ENCODE data around the gene SLC24A4. TPM values are rescaled to one million over a fixed set of nuclear protein-coding genes. Genes with fewer than 3 reads are reported as not detected.

The SLC24A4 gene
- total and polyA plus RNA-seq, 12 donors: 0.08 to 0.74 (median 0.24) TPM

- H3K36me3 ChIP-seq: no peaks in the 10 kb centered on the region
- H3K9me3 ChIP-seq: no peaks in the 10 kb centered on the region
- no peak overlapping the region for H3K27ac ChIP-seq
- no peak for ATAC-seq
- 63 to 64% methylated on average over 12 of the region's 12 CpGs for WGBS, 2 donors
- no peak for TF ChIP-seq CTCF (IDR thresholded peaks at IDR 0.05)
- intact Hi-C loops (cut with DNase I): no loop called here
- H3K4me3 ChIP-seq: no peak overlapping the region
- H3K27me3 ChIP-seq: peaks cover 0 to 17% (median 4%) of the 10 kb centered on the region in 7 donors
- DNase-seq: no peak
- peaks cover 0 to 18% (median 0%) of the 10 kb centered on the region in 9 donors for H3K4me1 ChIP-seq
Measured at GRCh38 chr14:92383805-92384204, 60.8 kb downstream of the SLC24A4 start.

- Histone ChIP-seq H3K4me3 (no peak overlapping the region), H3K27ac (no peak overlapping the region), H3K9me3 (no peaks in the 10 kb centered on the region), H3K27me3 (peaks cover 0 to 17% (median 4%) of the 10 kb centered on the region in 7 donors), H3K4me1 (peaks cover 0 to 18% (median 0%) of the 10 kb centered on the region in 9 donors), H3K36me3 (no peaks in the 10 kb centered on the region)
- ATAC-seq: no peak
- no peak for TF ChIP-seq CTCF (IDR thresholded peaks at IDR 0.05)
- intact Hi-C loops (cut with DNase I): no loop called here
- WGBS, 2 donors: 87 to 89% methylated on average over 5 of the region's 5 CpGs
- no peak for DNase-seq
Measured at GRCh38 chr14:92384461-92385133, 61.6 kb downstream of the SLC24A4 start.

- intact Hi-C loops (cut with DNase I): no loop called here
- 51 to 58% methylated on average over 11 of the region's 11 CpGs for WGBS, 2 donors
- ATAC-seq: no peak
Measured at GRCh38 chr14:92385561-92385960, 62.6 kb downstream of the SLC24A4 start.

GRCh38 chr14:92386165-92386564, 63.2 kb downstream of the SLC24A4 start:
- H3K4me1 ChIP-seq: peaks cover 0 to 18% (median 0%) of the 10 kb centered on the region in 9 donors
- TF ChIP-seq CTCF (IDR thresholded peaks at IDR 0.05): no peak
- H3K36me3 ChIP-seq: no peaks in the 10 kb centered on the region
- H3K27me3 ChIP-seq: peaks cover 0 to 11% (median 4%) of the 10 kb centered on the region in 7 donors
- WGBS, 2 donors: 90 to 93% methylated on average over 5 of the region's 5 CpGs
- H3K9me3 ChIP-seq: peaks cover 0 to 3% (median 0%) of the 10 kb centered on the region in 11 donors
- ATAC-seq: no peak
- no peak overlapping the region for H3K4me3 ChIP-seq
- DNase-seq: no peak
- intact Hi-C loops (cut with DNase I): no loop called here
- H3K27ac ChIP-seq: peak overlapping the region in 2 of 10 donors; percentile 16 to 79

More at GRCh38 chr14:92385561-92385960, 62.6 kb downstream of the SLC24A4 start:
- peaks cover 0 to 12% (median 4%) of the 10 kb centered on the region in 7 donors for H3K27me3 ChIP-seq
- no peak overlapping the region for H3K4me3 ChIP-seq
- H3K27ac ChIP-seq: peak overlapping the region in 1 of 10 donors; percentile 79
- no peaks in the 10 kb centered on the region for H3K9me3 ChIP-seq
- no peak for TF ChIP-seq CTCF (IDR thresholded peaks at IDR 0.05)
- H3K36me3 ChIP-seq: no peaks in the 10 kb centered on the region
- peaks cover 0 to 18% (median 0%) of the 10 kb centered on the region in 9 donors for H3K4me1 ChIP-seq
- no peak for DNase-seq

All from heart right ventricle (tissue), 16 donors.